Lower leg skin (tissue), 4 donors: ENCODE data around the gene ZNF425. TPM values are rescaled to one million over a fixed set of nuclear protein-coding genes. Genes with fewer than 3 reads are reported as not detected.

Source experiments
- DNase-seq, 2 donors: peaks; one replicate each; pipeline ENCODE4 v3.0.0-alpha.2; 2019; ENCODE audit warnings: low spot score in 2 of 2
- H3K4me3 ChIP-seq: fragments of 200-600 bp; sonication (generic); 2 replicates; pipeline ENCODE4 v1.5.1; 2017; ENCODE audit warnings: mild to moderate bottlenecking, low read depth; ENCODE audit not compliant: poor library complexity, severe bottlenecking
- CTCF ChIP-seq, 3 donors: fragments of 450-650 bp; IDR thresholded peaks; one replicate each; pipeline ENCODE4 v1.5.1; 2016; ENCODE audit warnings: antibody characterized with exemption in 3 of 3, mild to moderate bottlenecking in 3 of 3, moderate library complexity in 2 of 3
- POLR2A ChIP-seq, 2 donors: fragments of 450-650 bp; IDR thresholded peaks; one replicate each; pipeline ENCODE4 v1.6.1; 2016 to 2017; ENCODE audit warnings: antibody characterized with exemption in 2 of 2, mild to moderate bottlenecking in 1 of 2, moderate library complexity in 1 of 2
- WGBS, 2 donors: methylation state at CpG; one replicate each; pipeline ENCODE4 v1.1.5; 2018; 5-methylcytosine and 5-hydroxymethylcytosine counted together
- intact Hi-C: fragments of 100-400 bp; cut with DNase I; formaldehyde crosslinking; loops from one replicate; pipeline ENCODE4 v1.15.0; 2023; ENCODE audit warnings: low total_unique reads
- total RNA-seq, 4 donors: library from RNA; depleted of rRNA; stranded (reverse); fragments of >200 nt; gene quantifications; one replicate each; pipeline ENCODE4 v1.1.0, GENCODE V29; 2016

ZNF425 gene
- total RNA-seq, 4 donors from 2014 or later: 4.8 to 5.8 (median 5.4) TPM

GRCh38 chr7:149074116-149074885 lies 51.8 kb downstream of the ZNF425 start:
- no peak for TF ChIP-seq POLR2A (IDR thresholded peaks at IDR 0.05)
- no peak for TF ChIP-seq CTCF (IDR thresholded peaks at IDR 0.05)
- DNase-seq: no peak
- WGBS, 2 donors: 43 to 47% methylated on average over 3 of the region's 3 CpGs
- H3K4me3 ChIP-seq: no peak overlapping the region
- intact Hi-C loops: no loop called here

GRCh38 chr7:149072438-149072775 lies 53.7 kb downstream of the ZNF425 start:
- WGBS, 2 donors: 87 to 95% methylated on average over 4 of the region's 4 CpGs
- DNase-seq: no peak
- TF ChIP-seq POLR2A (IDR thresholded peaks at IDR 0.05): no peak
- no peak for TF ChIP-seq CTCF (IDR thresholded peaks at IDR 0.05)
- H3K4me3 ChIP-seq: no peak overlapping the region
- intact Hi-C loops: no loop called here

GRCh38 chr7:149071641-149072437 lies 54.3 kb downstream of the ZNF425 start:
- TF ChIP-seq POLR2A (IDR thresholded peaks at IDR 0.05): no peak
- no peak for TF ChIP-seq CTCF (IDR thresholded peaks at IDR 0.05)
- DNase-seq: no peak
- WGBS, 2 donors: 78 to 81% methylated on average over 36 to 42 of the region's 46 CpGs
- no peak overlapping the region for H3K4me3 ChIP-seq
- intact Hi-C loops: no loop called here

GRCh38 chr7:149071182-149071635 lies 54.9 kb downstream of the ZNF425 start:
- intact Hi-C loops: no loop called here
- no peak for DNase-seq

More at GRCh38 chr7:149071182-149071635, 54.9 kb downstream of the ZNF425 start:
- no peak for TF ChIP-seq POLR2A (IDR thresholded peaks at IDR 0.05)
- no peak for TF ChIP-seq CTCF (IDR thresholded peaks at IDR 0.05)
- 95 to 97% methylated on average over 25 to 29 of the region's 29 CpGs for WGBS, 2 donors
- no peak overlapping the region for H3K4me3 ChIP-seq
